ENCODE results near the gene ZC3HAV1. TPM values are rescaled to one million over a fixed set of nuclear protein-coding genes. Genes with fewer than 3 reads are reported as not detected.

The ZC3HAV1 gene
- total and polyA plus RNA-seq, 2 of the 4 experiments (the other 2 are of a cell fraction): 9.9 to 22.4 TPM

- Histone ChIP-seq H4K8ac (ENCODE audit: low read depth in 2 of 2, low read length in 2 of 2) (no peak overlapping the region), H4K91ac (ENCODE audit: insufficient read depth, low read depth, low read length) (no peak overlapping the region), H3K9me3 (ENCODE audit: control insufficient read depth, insufficient read depth, low read length) (no peaks in the 10 kb centered on the region), H2BK15ac (ENCODE audit: low read depth, low read length) (no peak overlapping the region), H3K9ac (ENCODE audit: low read depth, low read length) (no peak overlapping the region), H3K4me1 (ENCODE audit: control insufficient read depth, insufficient read depth, low read length) (peaks cover 3% of the 10 kb centered on the region), H3K18ac (ENCODE audit: low read depth, low read length) (no peak overlapping the region), H3K79me1 (ENCODE audit: low read depth in 1 of 2, low read length in 2 of 2) (peaks cover 0 to 10% of the 10 kb centered on the region in 2 experiments; a peak in 1 of 4 replicates), H4K5ac (ENCODE audit: low read depth, low read length) (no peak overlapping the region), H3K27ac (ENCODE audit: insufficient read depth, low read length) (no peak overlapping the region), H3K27me3 (ENCODE audit: control insufficient read depth, insufficient read depth, low read length) (peaks cover 5% of the 10 kb centered on the region; the same call in 1 of the 2 replicates), H3K4me2 (ENCODE audit: low read depth, low read length) (no peak overlapping the region), H3K4ac (ENCODE audit: low read depth, low read length) (no peak overlapping the region), H2AK9ac (replicated peaks; ENCODE audit: low read depth, low read length, poor library complexity) (no peak overlapping the region), H2BK5ac (ENCODE audit: low read depth, low read length, poor library complexity, severe bottlenecking) (no peak overlapping the region), H3K9me1 (ENCODE audit: insufficient read depth, low read length) (0 out of 2 replicates have a peak, but pooled peaks cover 3% of the 10 kb centered on the region), H2AFZ (replicated peaks; ENCODE audit: low read length, poor library complexity) (no peak overlapping the region), H2AK5ac (ENCODE audit: low read depth, low read length) (no peak overlapping the region), H3K4me3 (ENCODE audit: insufficient read depth, low read depth, low read length) (no peak overlapping the region), H3K56ac (ENCODE audit: extremely low read depth, insufficient read depth, low read length) (no peak overlapping the region), H4K20me1 (ENCODE audit: insufficient read depth, low read length) (no peaks in the 10 kb centered on the region), H3K14ac (replicated peaks; ENCODE audit: low read depth, low read length) (no peak overlapping the region), H2BK20ac (ENCODE audit: low read depth, low read length) (no peak overlapping the region), H2BK120ac (ENCODE audit: low read depth, low read length) (no peak overlapping the region), H3K36me3 (ENCODE audit: control insufficient read depth, insufficient read depth, low read length) (peaks cover 9% of the 10 kb centered on the region), H3K23ac (ENCODE audit: low read depth, low read length) (no peak overlapping the region)
- WGBS, 2 experiments (ENCODE audit: extremely low coverage in 2 of 2, insufficient read length in 1 of 2): no CpG with 5 or more reads among the region's 3 CpGs
- ChIA-PET POLR2A (ENCODE audit: unreplicated experiment) (no interaction called here), CTCF (no interaction called here)
- ATAC-seq (ENCODE audit: low read depth) (no peak), DNase-seq (no peak)
- dilution Hi-C loops (cut with HindIII; ENCODE audit: low sequenced_read_pairs, unreplicated experiment): no loop called here
- intact Hi-C loops (cut with micrococcal nuclease): no loop called here
- in situ Hi-C loops (cut with MboI; ENCODE audit: low sequenced_read_pairs): no loop called here
- BruUV-seq (replicated peaks): no TSS peak
- TF ChIP-seq RFX5 (IDR thresholded peaks at IDR 0.05; ENCODE audit: low read depth, low read length) (no peak), MAZ (IDR thresholded peaks at IDR 0.05; ENCODE audit: borderline replicate concordance, low read depth, low read length) (no peak), POLR2A (IDR thresholded peaks at IDR 0.05; ENCODE audit: low read depth, low read length) (no peak), MXI1 (IDR thresholded peaks at IDR 0.05; ENCODE audit: borderline replicate concordance, low read depth, low read length) (no peak), ELK1 (IDR thresholded peaks at IDR 0.05; ENCODE audit: borderline replicate concordance, low read depth, low read length) (no peak), CTCF (conservative IDR thresholded peaks at IDR 0.05; ENCODE audit: low read depth, low read length) (no peak), NFE2L2 (IDR thresholded peaks at IDR 0.05; ENCODE audit: low read depth, low read length) (no peak), RAD21 (IDR thresholded peaks at IDR 0.05; ENCODE audit: low read length) (no peak), SMC3 (IDR thresholded peaks at IDR 0.05; ENCODE audit: low read depth, low read length) (no peak), USF2 (IDR thresholded peaks at IDR 0.05; ENCODE audit: low read depth, low read length) (no peak), CEBPB (IDR thresholded peaks at IDR 0.05; ENCODE audit: low read depth, low read length) (no peak)
These were observed 90.6 kb downstream of the ZC3HAV1 start for GRCh38 chr7:139018910-139019309.
